ENCODE measurements around the gene ANTXR1. TPM values are rescaled to one million over a fixed set of nuclear protein-coding genes. Genes with fewer than 3 reads are reported as not detected.

Gene ANTXR1
- total RNA-seq, 4 donors from 2014 or later, result 52.8 to 116 (median 98.9) TPM

GRCh38 chr2:69213201-69213600 lies 200.2 kb downstream of the ANTXR1 start:
- peak overlapping the region in 1 of 4 donors; percentile 7 for H3K27ac ChIP-seq
- 37 to 49% methylated on average over 3 of the region's 4 CpGs for WGBS, 2 donors (ENCODE audit: low coverage in 1 of 2)
- no peaks in the 10 kb centered on the region for H3K9me3 ChIP-seq
- peaks cover 0 to 8% of the 10 kb centered on the region in 2 donors for H3K36me3 ChIP-seq
- TF ChIP-seq POLR2AphosphoS5 (IDR thresholded peaks at IDR 0.05) (no peak), EP300 (IDR thresholded peaks at IDR 0.05) (no peak), POLR2A (IDR thresholded peaks at IDR 0.05) (no peak), CTCF (IDR thresholded peaks at IDR 0.05) (no peak)
- ATAC-seq, result no peak
- no peak overlapping the region for H3K4me3 ChIP-seq
- peaks cover 0 to 49% (median 16%) of the 10 kb centered on the region in 3 donors for H3K4me1 ChIP-seq
- no peaks in the 10 kb centered on the region for H3K27me3 ChIP-seq

- H3K36me3 ChIP-seq, result peaks cover 0 to 8% of the 10 kb centered on the region in 2 donors
- no peak overlapping the region for H3K4me3 ChIP-seq
- no peaks in the 10 kb centered on the region for H3K9me3 ChIP-seq
- peaks cover 0 to 53% (median 16%) of the 10 kb centered on the region in 3 donors for H3K4me1 ChIP-seq
- 100% methylated on average over 1 of the region's 4 CpGs; no CpG with 5 or more reads in 1 of the 2 donors for WGBS, 2 donors (ENCODE audit: low coverage in 1 of 2)
- no peak for ATAC-seq
- no peak for TF ChIP-seq EP300 (IDR thresholded peaks at IDR 0.05)
- TF ChIP-seq CTCF (IDR thresholded peaks at IDR 0.05), result no peak
- no peak for TF ChIP-seq POLR2AphosphoS5 (IDR thresholded peaks at IDR 0.05)
- TF ChIP-seq POLR2A (IDR thresholded peaks at IDR 0.05), result no peak
- peak overlapping the region in 3 of 4 donors; percentile 7 to 55 (median 12) for H3K27ac ChIP-seq
- H3K27me3 ChIP-seq, result no peaks in the 10 kb centered on the region
Observed at GRCh38 chr2:69213782-69214181, 200.8 kb downstream of the ANTXR1 start.

- ATAC-seq, result peak; percentile 46
- Histone ChIP-seq H3K4me1 (peaks cover 0 to 56% (median 16%) of the 10 kb centered on the region in 3 donors), H3K36me3 (peaks cover 0 to 8% of the 10 kb centered on the region in 2 donors), H3K27me3 (no peaks in the 10 kb centered on the region), H3K27ac (peak overlapping the region in 3 of 4 donors; percentile 7 to 55 (median 12)), H3K9me3 (no peaks in the 10 kb centered on the region), H3K4me3 (no peak overlapping the region)
- no peak for TF ChIP-seq POLR2AphosphoS5 (IDR thresholded peaks at IDR 0.05)
- no peak for TF ChIP-seq CTCF (IDR thresholded peaks at IDR 0.05)
- TF ChIP-seq EP300 (IDR thresholded peaks at IDR 0.05), result no peak
- no peak for TF ChIP-seq POLR2A (IDR thresholded peaks at IDR 0.05)
- WGBS, 2 donors (ENCODE audit: low coverage in 1 of 2), result 41% methylated on average over 5 of the region's 5 CpGs; no CpG with 5 or more reads in 1 of the 2 donors
Observed at GRCh38 chr2:69214898-69215297, 201.9 kb downstream of the ANTXR1 start.

GRCh38 chr2:69216535-69217332 lies 203.8 kb downstream of the ANTXR1 start:
- Histone ChIP-seq H3K27ac (no peak overlapping the region), H3K27me3 (no peaks in the 10 kb centered on the region), H3K4me1 (peaks cover 0 to 57% (median 16%) of the 10 kb centered on the region in 3 donors), H3K4me3 (no peak overlapping the region), H3K36me3 (peaks cover 0 to 4% of the 10 kb centered on the region in 2 donors), H3K9me3 (no peaks in the 10 kb centered on the region)
- ATAC-seq, result no peak
- 30 to 35% methylated on average over 4 of the region's 4 CpGs for WGBS, 2 donors (ENCODE audit: low coverage in 1 of 2)
- no peak for TF ChIP-seq POLR2AphosphoS5 (IDR thresholded peaks at IDR 0.05)
- no peak for TF ChIP-seq EP300 (IDR thresholded peaks at IDR 0.05)
- TF ChIP-seq CTCF (IDR thresholded peaks at IDR 0.05), result no peak
- TF ChIP-seq POLR2A (IDR thresholded peaks at IDR 0.05), result no peak

Measured in gastroesophageal sphincter (tissue), 4 donors.